Suprapubic skin (tissue), 4 donors: Measurements from ENCODE around the gene ETFRF1. TPM values are rescaled to one million over a fixed set of nuclear protein-coding genes. Genes with fewer than 3 reads are reported as not detected.

Experiments
- DNase-seq, 2 donors: peaks; one replicate each; pipeline ENCODE4 v3.0.0-alpha.2; 2019; ENCODE audit warnings: low spot score in 2 of 2
- H3K27ac ChIP-seq: fragments of 200-600 bp; sonication (generic); one replicate; pipeline ENCODE4 v1.5.1; 2019
- H3K27me3 ChIP-seq: fragments of 200-600 bp; sonication (generic); one replicate; pipeline ENCODE4 v1.5.1; 2019
- H3K36me3 ChIP-seq: fragments of 200-600 bp; sonication (generic); one replicate; pipeline ENCODE4 v1.5.1; 2019
- H3K4me1 ChIP-seq: fragments of 200-600 bp; sonication (generic); one replicate; pipeline ENCODE4 v1.5.1; 2019
- H3K4me3 ChIP-seq: fragments of 200-600 bp; sonication (generic); one replicate; pipeline ENCODE4 v1.5.1; 2019; ENCODE audit warnings: mild to moderate bottlenecking
- H3K9me3 ChIP-seq: fragments of 200-600 bp; sonication (generic); one replicate; pipeline ENCODE4 v1.5.1; 2019
- CTCF ChIP-seq, 2 donors: fragments of 200-600 bp in 1 of 2; fragments of 450-650 bp in 1 of 2; sonication (generic) in 1 of 2; IDR thresholded peaks; one replicate each; pipeline ENCODE4 v1.5.1; 2016 to 2019; ENCODE audit warnings: antibody characterized with exemption in 2 of 2, mild to moderate bottlenecking in 1 of 2, moderate library complexity in 1 of 2
- EP300 ChIP-seq: sonication (generic); formaldehyde crosslinking; IDR thresholded peaks from one replicate; pipeline ENCODE4 v1.6.1; 2017; ENCODE audit warnings: antibody characterized with exemption
- POLR2A ChIP-seq, 2 donors: fragments of 450-650 bp; IDR thresholded peaks; one replicate each; pipeline ENCODE4 v1.6.1; 2017; ENCODE audit warnings: antibody characterized with exemption in 2 of 2, mild to moderate bottlenecking in 2 of 2, moderate library complexity in 2 of 2
- POLR2AphosphoS5 ChIP-seq, 3 donors: sonication (generic); formaldehyde crosslinking; IDR thresholded peaks; one replicate each; pipeline ENCODE4 v1.6.1; 2017; ENCODE audit warnings: antibody characterized with exemption in 3 of 3
- WGBS: methylation state at CpG from one replicate; pipeline ENCODE4 v1.1.5; 2018; 5-methylcytosine and 5-hydroxymethylcytosine counted together
- total RNA-seq, 4 donors: library from RNA; depleted of rRNA; stranded (reverse); fragments of >200 nt; gene quantifications; one replicate each; pipeline ENCODE4 v1.1.0, GENCODE V29; 2016

The ETFRF1 gene
- total RNA-seq, 4 donors from 2014 or later = 39.8 to 46.6 (median 41.3) TPM

- no peak overlapping the region for H3K4me3 ChIP-seq
- peaks cover 12% of the 10 kb centered on the region for H3K4me1 ChIP-seq
- WGBS = 90% methylated on average over 4 of the region's 4 CpGs
- H3K36me3 ChIP-seq = no peaks in the 10 kb centered on the region
- no peaks in the 10 kb centered on the region for H3K27me3 ChIP-seq
- no peaks in the 10 kb centered on the region for H3K9me3 ChIP-seq
- no peak for DNase-seq
- no peak overlapping the region for H3K27ac ChIP-seq
- TF ChIP-seq EP300 = no peak
- TF ChIP-seq CTCF (IDR thresholded peaks at IDR 0.05) = no peak
- no peak for TF ChIP-seq POLR2AphosphoS5 (IDR thresholded peaks at IDR 0.05)
- TF ChIP-seq POLR2A (IDR thresholded peaks at IDR 0.05) = no peak
These were observed 39.0 kb upstream of the ETFRF1 start for GRCh38 chr12:25156061-25156460.

GRCh38 chr12:25162866-25163265 is 32.2 kb upstream of the ETFRF1 start:
- H3K27ac ChIP-seq = no peak overlapping the region
- no peak for TF ChIP-seq EP300
- no peak for TF ChIP-seq CTCF (IDR thresholded peaks at IDR 0.05)
- no peak for TF ChIP-seq POLR2A (IDR thresholded peaks at IDR 0.05)
- TF ChIP-seq POLR2AphosphoS5 (IDR thresholded peaks at IDR 0.05) = no peak
- H3K27me3 ChIP-seq = no peaks in the 10 kb centered on the region
- no peaks in the 10 kb centered on the region for H3K4me1 ChIP-seq
- no peak overlapping the region for H3K4me3 ChIP-seq
- DNase-seq = no peak
- WGBS = 91% methylated on average over 6 of the region's 6 CpGs
- H3K36me3 ChIP-seq = no peaks in the 10 kb centered on the region
- no peaks in the 10 kb centered on the region for H3K9me3 ChIP-seq

GRCh38 chr12:25182765-25183164 is 12.3 kb upstream of the ETFRF1 start:
- peaks cover 5% of the 10 kb centered on the region for H3K9me3 ChIP-seq
- peaks cover 5% of the 10 kb centered on the region for H3K4me1 ChIP-seq
- H3K27ac ChIP-seq = no peak overlapping the region
- no peaks in the 10 kb centered on the region for H3K36me3 ChIP-seq
- no peak for TF ChIP-seq POLR2AphosphoS5 (IDR thresholded peaks at IDR 0.05)
- no peak for TF ChIP-seq POLR2A (IDR thresholded peaks at IDR 0.05)
- no peak for TF ChIP-seq CTCF (IDR thresholded peaks at IDR 0.05)
- TF ChIP-seq EP300 = no peak
- no peaks in the 10 kb centered on the region for H3K27me3 ChIP-seq
- DNase-seq = no peak
- WGBS = 68% methylated on average over 3 of the region's 3 CpGs
- no peak overlapping the region for H3K4me3 ChIP-seq

GRCh38 chr12:25184132-25184531 is 10.9 kb upstream of the ETFRF1 start:
- no peak for DNase-seq
- 59% methylated on average over 2 of the region's 2 CpGs for WGBS
- Histone ChIP-seq H3K4me1 (peaks cover 9% of the 10 kb centered on the region), H3K9me3 (peaks cover 1% of the 10 kb centered on the region), H3K27ac (no peak overlapping the region), H3K4me3 (no peak overlapping the region), H3K36me3 (no peaks in the 10 kb centered on the region), H3K27me3 (no peaks in the 10 kb centered on the region)
- no peak for TF ChIP-seq POLR2AphosphoS5 (IDR thresholded peaks at IDR 0.05)
- no peak for TF ChIP-seq EP300
- TF ChIP-seq CTCF (IDR thresholded peaks at IDR 0.05) = no peak
- no peak for TF ChIP-seq POLR2A (IDR thresholded peaks at IDR 0.05)

- 89% methylated on average over 4 of the region's 4 CpGs for whole genome bisulfite sequencing
These were observed 8.8 kb upstream of the ETFRF1 start for GRCh38 chr12:25186038-25186787.

More at GRCh38 chr12:25186038-25186787, 8.8 kb upstream of the ETFRF1 start:
- DNase-seq = no peak
- Histone ChIP-seq H3K4me3 (no peak overlapping the region), H3K36me3 (no peaks in the 10 kb centered on the region), H3K9me3 (no peaks in the 10 kb centered on the region), H3K4me1 (peaks cover 9% of the 10 kb centered on the region), H3K27ac (no peak overlapping the region), H3K27me3 (no peaks in the 10 kb centered on the region)
- TF ChIP-seq CTCF (IDR thresholded peaks at IDR 0.05) (no peak), EP300 (no peak), POLR2AphosphoS5 (IDR thresholded peaks at IDR 0.05) (no peak), POLR2A (IDR thresholded peaks at IDR 0.05) (no peak)
